Effector memory CD8-positive, alpha-beta T cell (primary cell): Measurements from ENCODE around the gene ID2.

Experiments
- ATAC-seq: fragments of 150-1000 bp; cut with Tn5 transposase; replicated peaks from 2 replicates; pipeline ENCODE4 v1.10.0; 2021; ENCODE audit warnings: mild to moderate bottlenecking, moderate library complexity
- DNase-seq, 3 experiments: peaks; one replicate each; pipeline ENCODE4 v3.0.0; 2021
- H3K27ac Mint-ChIP-seq, 2 donors: one replicate each; pipeline ENCODE4 v1.8.0; 2022; ENCODE audit warnings: mild to moderate bottlenecking in 2 of 2, mixed read lengths in 2 of 2, moderate library complexity in 2 of 2
- H3K27me3 Mint-ChIP-seq, 2 donors: one replicate each; pipeline ENCODE4 v1.8.0; 2022; ENCODE audit warnings: mixed read lengths in 2 of 2
- H3K36me3 Mint-ChIP-seq: one replicate; pipeline ENCODE4 v1.8.0; 2022; ENCODE audit warnings: mild to moderate bottlenecking, moderate library complexity, mixed read lengths; ENCODE audit not compliant: insufficient read depth
- H3K4me1 Mint-ChIP-seq, 2 donors: one replicate each; pipeline ENCODE4 v1.8.0; 2022; ENCODE audit warnings: low read depth in 2 of 2, mixed read lengths in 2 of 2
- H3K4me3 Mint-ChIP-seq, 2 donors: one replicate each; pipeline ENCODE4 v1.8.0; 2022; ENCODE audit warnings: mild to moderate bottlenecking in 2 of 2, mixed read lengths in 2 of 2, moderate library complexity in 2 of 2
- H3K9me3 Mint-ChIP-seq, 2 donors: one replicate each; pipeline ENCODE4 v1.8.0; 2022; ENCODE audit warnings: mixed read lengths in 2 of 2

Gene ID2

DNA sequence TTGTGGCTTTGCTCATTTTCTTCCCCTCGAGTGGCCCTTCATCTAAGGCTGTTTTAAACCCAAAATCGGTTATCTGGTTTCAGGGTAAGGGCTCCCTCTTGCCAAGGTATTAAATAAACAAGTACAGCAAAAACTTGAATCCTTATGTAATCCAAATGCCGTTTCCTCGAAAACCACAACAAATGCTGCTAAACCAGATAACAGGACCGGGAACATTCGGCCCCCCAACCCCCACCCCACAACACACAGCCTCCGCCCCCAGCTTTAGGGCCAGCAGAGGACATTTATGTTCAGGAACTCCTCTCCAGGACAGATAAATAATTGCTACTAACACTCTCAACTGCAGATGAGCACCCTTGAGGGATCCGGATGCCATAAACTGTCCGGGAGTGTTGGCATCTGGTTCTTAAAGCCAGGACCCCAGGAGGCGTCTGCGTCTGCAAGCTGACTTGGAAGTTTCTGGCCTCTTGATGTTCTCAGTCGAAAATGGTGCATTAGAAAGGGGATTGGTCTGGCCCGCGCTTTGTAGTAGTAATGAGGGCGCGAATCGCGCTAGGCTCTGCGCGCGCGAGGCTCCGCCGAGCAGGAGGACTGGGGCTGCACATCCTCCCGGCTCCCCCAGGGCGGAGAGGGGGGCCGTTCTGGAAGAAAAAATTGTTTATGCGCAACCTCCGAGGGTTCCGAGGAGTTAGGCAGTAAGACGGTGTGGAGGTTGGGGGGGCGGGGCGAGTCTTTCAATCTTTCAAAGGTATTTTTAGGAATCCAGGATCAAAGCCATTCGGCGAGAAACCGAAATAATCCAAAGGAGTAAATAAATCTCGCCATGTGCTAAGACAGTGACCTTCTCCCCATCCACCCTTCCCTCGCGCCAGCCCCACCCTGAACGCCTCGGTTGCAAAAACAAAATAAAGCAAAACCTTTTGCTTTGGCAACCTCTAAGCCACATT, 3.9 kb upstream of the ID2 start:
- Mint-ChIP-seq H3K27ac (peak overlapping the region; percentile 98 to 99), H3K27me3 (peaks cover 0 to 21% of the 10 kb centered on the region in 2 donors), H3K9me3 (peaks cover 0 to 2% of the 10 kb centered on the region in 2 donors), H3K4me3 (peak overlapping the region; percentile 95 to 100), H3K36me3 (peaks cover 53% of the 10 kb centered on the region), H3K4me1 (peaks cover 28 to 31% of the 10 kb centered on the region in 2 donors)
- ATAC-seq: peak; percentile 4
- peak; percentile 38 to 42 (median 42) for DNase-seq

DNA sequence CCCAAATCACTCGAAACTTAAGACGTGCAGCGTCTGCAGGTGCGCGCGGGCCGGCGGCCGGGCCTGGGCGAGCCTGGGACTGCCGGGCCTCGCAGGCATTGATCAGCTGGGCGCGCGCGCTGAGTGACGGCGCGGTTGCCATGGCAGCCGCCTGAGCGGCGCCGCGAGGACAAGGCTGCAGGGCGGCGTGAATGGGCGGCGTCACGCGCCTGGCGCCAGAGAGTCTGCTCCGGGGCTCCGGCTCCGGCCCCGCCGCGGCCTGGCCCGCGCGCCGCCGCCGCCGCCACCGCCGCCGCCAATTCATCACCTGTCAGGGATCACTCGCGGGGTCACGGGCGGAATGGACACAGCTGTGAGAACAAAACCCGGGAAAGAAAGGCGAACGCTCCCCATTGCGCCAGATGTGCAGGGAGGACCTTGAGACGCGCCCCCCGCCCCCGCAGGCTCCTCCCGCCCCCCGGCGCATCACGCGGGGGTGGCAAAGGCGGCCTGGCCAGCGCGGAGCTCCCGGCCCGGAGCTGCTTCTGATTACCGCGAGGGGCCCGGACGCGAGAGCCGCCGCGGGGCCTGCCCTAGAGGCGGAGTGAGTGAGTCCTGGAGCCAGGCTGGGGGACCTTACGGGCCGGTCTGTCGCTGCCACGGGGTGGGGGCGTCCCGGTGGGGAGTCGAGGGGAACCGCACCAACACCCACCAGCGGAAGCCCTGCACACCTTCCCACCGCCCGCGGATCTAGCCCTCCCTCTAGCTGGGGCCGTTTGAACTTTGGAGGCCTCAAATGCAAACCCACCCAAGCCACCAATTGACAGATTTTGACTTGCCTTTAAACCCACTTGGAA, 2.9 kb upstream of the ID2 start:
- Mint-ChIP-seq H3K4me1 (peaks cover 30 to 36% of the 10 kb centered on the region in 2 donors), H3K36me3 (peaks cover 63% of the 10 kb centered on the region), H3K27ac (peak overlapping the region; percentile 98 to 99), H3K27me3 (peaks cover 0 to 21% of the 10 kb centered on the region in 2 donors), H3K9me3 (peaks cover 0 to 2% of the 10 kb centered on the region in 2 donors), H3K4me3 (peak overlapping the region; percentile 95 to 100)
- DNase-seq (peak; percentile 80 to 85 (median 82)), ATAC-seq (peak; percentile 59)

- Mint-ChIP-seq H3K4me1 (peaks cover 32 to 38% of the 10 kb centered on the region in 2 donors), H3K4me3 (peak overlapping the region; percentile 95 to 100), H3K9me3 (no peaks in the 10 kb centered on the region), H3K27me3 (peaks cover 0 to 21% of the 10 kb centered on the region in 2 donors), H3K27ac (peak overlapping the region; percentile 98 to 99), H3K36me3 (peaks cover 67% of the 10 kb centered on the region)
- ATAC-seq (no peak), DNase-seq (no peak)
These were observed 2.4 kb upstream of the ID2 start for GRCh38 chr2:8679567-8679826.

- DNase-seq (peak in 1 of 3 experiments; percentile 17), ATAC-seq (no peak)
- Mint-ChIP-seq H3K27me3 (peaks cover 0 to 21% of the 10 kb centered on the region in 2 donors), H3K4me3 (peak overlapping the region; percentile 95 to 100), H3K36me3 (peaks cover 73% of the 10 kb centered on the region), H3K9me3 (no peaks in the 10 kb centered on the region), H3K4me1 (peaks cover 34 to 40% of the 10 kb centered on the region in 2 donors), H3K27ac (peak overlapping the region; percentile 98 to 99)
These were observed 1.8 kb upstream of the ID2 start for GRCh38 chr2:8679827-8680731.

GRCh38 chr2:8680822-8681760, 765 bp upstream of the ID2 start:
- Mint-ChIP-seq H3K27me3 (peaks cover 0 to 17% of the 10 kb centered on the region in 2 donors), H3K27ac (peak overlapping the region; percentile 86 to 99), H3K9me3 (no peaks in the 10 kb centered on the region), H3K4me1 (peaks cover 34 to 40% of the 10 kb centered on the region in 2 donors), H3K36me3 (peaks cover 73% of the 10 kb centered on the region), H3K4me3 (peak overlapping the region; percentile 95 to 100)
- peak; percentile 56 to 70 (median 63) for DNase-seq
- ATAC-seq: peak; percentile 9

GRCh38 chr2:8682719-8683667, 1.1 kb downstream of the ID2 start:
- peaks cover 0 to 2% of the 10 kb centered on the region in 2 donors for H3K27me3 Mint-ChIP-seq
- peak overlapping the region; percentile 95 to 100 for H3K4me3 Mint-ChIP-seq
- H3K4me1 Mint-ChIP-seq: peaks cover 25 to 35% of the 10 kb centered on the region in 2 donors
- H3K36me3 Mint-ChIP-seq: peaks cover 66% of the 10 kb centered on the region
- DNase-seq (peak; percentile 45 to 50 (median 49)), ATAC-seq (no peak)
- H3K27ac Mint-ChIP-seq: peak overlapping the region; percentile 86 to 99
- H3K9me3 Mint-ChIP-seq: no peaks in the 10 kb centered on the region

DNA sequence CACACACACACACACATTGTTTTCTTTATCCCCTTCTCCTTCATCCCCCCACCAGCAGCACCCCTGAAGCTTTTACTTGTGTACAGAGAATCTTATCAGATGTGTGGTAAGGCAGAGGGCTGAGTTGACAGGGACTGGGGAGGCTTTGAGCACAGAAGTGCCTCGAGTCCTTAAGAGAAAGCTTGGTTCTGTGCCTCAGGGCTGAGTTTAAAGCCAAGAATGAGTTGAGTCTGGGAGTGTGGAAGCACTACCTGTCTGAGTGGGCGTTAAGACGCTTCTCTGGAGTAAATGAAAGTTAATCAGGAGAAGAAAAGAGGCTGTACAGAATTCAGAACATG, 2.7 kb downstream of the ID2 start:
- peaks cover 19 to 26% of the 10 kb centered on the region in 2 donors for H3K4me1 Mint-ChIP-seq
- H3K27me3 Mint-ChIP-seq: no peaks in the 10 kb centered on the region
- H3K27ac Mint-ChIP-seq: peak overlapping the region; percentile 86 to 99
- ATAC-seq (peak; percentile 10), DNase-seq (peak; percentile 42 to 48 (median 43))
- peaks cover 51% of the 10 kb centered on the region for H3K36me3 Mint-ChIP-seq
- peak overlapping the region; percentile 95 to 100 for H3K4me3 Mint-ChIP-seq
- no peaks in the 10 kb centered on the region for H3K9me3 Mint-ChIP-seq

DNA sequence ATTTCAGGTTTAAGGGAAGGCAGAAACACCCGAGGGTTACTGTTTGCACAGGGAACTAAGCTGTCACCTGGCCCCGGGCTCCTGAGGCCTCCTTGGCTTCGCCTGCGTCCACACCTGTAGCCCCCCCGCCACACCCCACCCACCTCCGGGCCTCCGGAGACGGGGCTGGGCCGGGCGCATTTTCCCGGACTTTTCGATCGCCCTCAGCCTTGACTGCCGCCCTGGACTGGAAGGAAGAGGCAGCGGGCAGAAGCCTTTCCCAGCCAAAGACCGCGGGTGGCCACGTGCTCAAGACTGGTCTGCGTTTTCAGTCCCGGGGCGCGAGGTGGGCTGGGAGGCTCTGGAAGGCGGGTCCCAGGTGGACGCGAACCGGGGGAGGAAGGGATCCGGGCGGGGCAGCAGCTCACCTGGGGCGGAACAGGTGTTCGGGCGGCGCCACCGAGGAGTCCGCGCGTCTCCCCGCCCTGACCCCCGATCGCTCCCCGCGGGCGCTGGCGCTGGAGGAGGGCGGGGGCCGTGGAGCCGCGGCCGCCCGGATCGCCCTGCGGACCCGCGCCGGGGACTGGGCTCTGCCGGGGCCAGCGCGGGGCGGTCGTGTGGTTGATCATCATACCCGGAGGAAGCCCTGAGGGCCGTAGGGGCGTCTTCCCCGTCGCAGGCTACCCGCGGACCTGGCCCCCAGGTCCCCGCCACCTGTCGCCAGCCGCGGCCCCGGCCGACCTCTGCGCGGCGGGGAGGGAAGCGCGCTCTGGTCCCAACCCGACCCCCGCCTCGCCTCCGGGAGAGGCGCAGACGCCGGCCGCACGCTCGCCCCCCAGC, 3.2 kb downstream of the ID2 start:
- DNase-seq (peak; percentile 31 to 43 (median 32)), ATAC-seq (no peak)
- Mint-ChIP-seq H3K27me3 (no peaks in the 10 kb centered on the region), H3K9me3 (no peaks in the 10 kb centered on the region), H3K27ac (peak overlapping the region; percentile 86 to 99), H3K4me1 (peaks cover 14 to 20% of the 10 kb centered on the region in 2 donors), H3K4me3 (peak overlapping the region; percentile 95 to 100), H3K36me3 (peaks cover 48% of the 10 kb centered on the region)

DNA sequence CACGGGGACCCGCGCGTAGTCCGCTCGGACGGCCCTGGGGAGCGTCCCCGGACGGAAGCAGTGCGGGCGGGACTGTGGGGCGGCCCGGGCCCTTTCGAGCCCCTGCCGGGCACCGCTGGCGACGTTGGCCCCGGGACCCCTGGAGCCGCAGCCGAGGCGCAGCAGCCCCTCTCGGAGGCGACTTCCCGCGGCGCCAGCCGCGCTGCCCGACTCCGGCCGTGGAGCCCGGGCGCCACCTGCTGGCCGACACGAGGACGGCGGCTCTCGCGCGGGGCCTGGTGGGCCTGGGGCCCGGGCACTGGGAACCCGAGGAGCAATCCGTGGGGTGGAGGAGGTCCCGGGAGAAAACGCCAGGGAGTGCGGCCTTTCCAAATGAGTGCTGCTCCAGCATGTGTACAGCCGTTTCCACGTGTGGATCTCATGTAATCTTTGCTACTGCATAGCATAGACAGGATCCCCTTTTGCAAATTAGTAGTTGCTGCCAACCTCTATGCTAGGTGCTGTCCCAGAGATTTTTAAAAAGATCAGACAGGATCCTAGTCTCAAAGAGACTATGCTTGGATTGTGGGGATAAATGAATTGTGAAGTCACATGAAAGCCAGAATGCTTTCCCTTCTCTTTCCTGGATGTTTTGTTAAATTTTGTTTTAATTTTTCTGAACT, 4.0 kb downstream of the ID2 start:
- Mint-ChIP-seq H3K27ac (peak overlapping the region; percentile 38 to 77), H3K36me3 (peaks cover 42% of the 10 kb centered on the region), H3K27me3 (no peaks in the 10 kb centered on the region), H3K4me3 (peak overlapping the region; percentile 53 to 66), H3K9me3 (no peaks in the 10 kb centered on the region), H3K4me1 (peaks cover 10 to 15% of the 10 kb centered on the region in 2 donors)
- DNase-seq (peak; percentile 78 to 88 (median 87)), ATAC-seq (peak; percentile 23)

DNA sequence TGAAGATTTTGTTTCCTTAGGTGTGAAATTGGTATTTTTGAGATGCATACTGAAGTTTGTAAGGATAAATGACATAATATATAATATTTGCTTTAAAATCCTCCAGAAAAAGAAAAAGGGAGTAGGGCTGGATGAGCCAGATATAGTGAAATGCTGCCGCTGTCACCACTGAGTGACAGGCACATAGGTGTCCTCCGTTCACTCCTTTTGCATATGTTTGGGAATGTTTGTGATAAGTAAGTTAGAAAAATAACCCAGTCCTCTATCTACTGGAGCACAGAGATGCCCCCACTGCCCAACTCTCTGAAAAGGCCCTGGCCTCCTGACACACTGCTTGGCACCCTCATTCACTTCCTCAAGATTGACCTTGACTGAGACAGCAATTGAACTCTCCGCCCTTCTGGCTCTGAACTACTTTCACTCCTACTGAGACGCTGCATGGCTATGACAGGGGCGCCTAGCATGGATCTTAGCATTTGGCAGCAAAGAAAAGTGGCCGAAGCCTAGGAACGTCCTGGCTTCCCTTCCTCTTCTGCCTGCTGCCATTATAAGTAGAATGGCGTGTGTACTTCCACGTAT, 10.1 kb downstream of the ID2 start:
- Mint-ChIP-seq H3K9me3 (no peaks in the 10 kb centered on the region), H3K27ac (no peak overlapping the region), H3K4me3 (no peak overlapping the region)

More for the DNA sequence above, 10.1 kb downstream of the ID2 start:
- H3K4me1 Mint-ChIP-seq: peaks cover 0 to 5% of the 10 kb centered on the region in 2 donors
- ATAC-seq (no peak), DNase-seq (no peak)
- H3K27me3 Mint-ChIP-seq: peaks cover 13 to 26% of the 10 kb centered on the region in 2 donors
- H3K36me3 Mint-ChIP-seq: no peaks in the 10 kb centered on the region
